Gastroesophageal sphincter (tissue), 4 donors: ENCODE data around the gene OR56A3. TPM values are rescaled to one million over a fixed set of nuclear protein-coding genes. Genes with fewer than 3 reads are reported as not detected.

Source experiments
- ATAC-seq: fragments of 150-250 bp; one replicate; pipeline ENCODE4 v1.9.1; 2016; ENCODE audit warnings: mild to moderate bottlenecking, moderate library complexity
- H3K27ac ChIP-seq, 4 donors: fragments of 200-600 bp; sonication (generic) in 3 of 4; 1 replicate in 3 of 4; 2 replicates in 1 of 4; pipeline ENCODE4 v1.5.1; 2016 to 2019
- H3K27me3 ChIP-seq: fragments of 200-600 bp; sonication (generic); one replicate; pipeline ENCODE4 v1.5.1; 2019
- H3K36me3 ChIP-seq, 2 donors: fragments of 200-600 bp; sonication (generic); one replicate each; pipeline ENCODE4 v1.5.1; 2019; ENCODE audit warnings: control low read depth in 1 of 2
- H3K4me1 ChIP-seq, 3 donors: fragments of 200-600 bp; sonication (generic); 1 replicate in 2 of 3; 2 replicates in 1 of 3; pipeline ENCODE4 v1.5.1; 2016 to 2019; ENCODE audit warnings: control low read depth in 2 of 3
- H3K4me3 ChIP-seq, 2 donors: fragments of 200-600 bp; sonication (generic); one replicate each; pipeline ENCODE4 v1.5.1; 2019; ENCODE audit warnings: mild to moderate bottlenecking in 1 of 2, moderate library complexity in 1 of 2
- H3K9me3 ChIP-seq, 3 donors: fragments of 200-600 bp; sonication (generic); one replicate each; pipeline ENCODE4 v1.5.1; 2017 to 2019; ENCODE audit warnings: control low read depth in 2 of 3
- CTCF ChIP-seq, 4 experiments: fragments of 200-600 bp in 2 of 4; fragments of 450-650 bp in 2 of 4; sonication (generic) in 1 of 4; IDR thresholded peaks; one replicate each; pipeline ENCODE4 v1.5.1; 2017 to 2019; ENCODE audit warnings: antibody characterized with exemption in 4 of 4, mild to moderate bottlenecking in 2 of 4, moderate library complexity in 2 of 4
- EP300 ChIP-seq: sonication (generic); formaldehyde crosslinking; IDR thresholded peaks from one replicate; pipeline ENCODE4 v1.6.1; 2017; ENCODE audit warnings: antibody characterized with exemption, mild to moderate bottlenecking
- POLR2A ChIP-seq, 2 donors: fragments of 450-650 bp; IDR thresholded peaks; one replicate each; pipeline ENCODE4 v1.6.1; 2017; ENCODE audit warnings: antibody characterized with exemption in 2 of 2, mild to moderate bottlenecking in 2 of 2, moderate library complexity in 1 of 2
- POLR2AphosphoS5 ChIP-seq: sonication (generic); formaldehyde crosslinking; IDR thresholded peaks from one replicate; pipeline ENCODE4 v1.6.1; 2017; ENCODE audit warnings: antibody characterized with exemption
- WGBS, 2 donors: methylation state at CpG; one replicate each; pipeline ENCODE4 v1.1.5; 2018; ENCODE audit warnings: low coverage in 1 of 2; 5-methylcytosine and 5-hydroxymethylcytosine counted together
- total RNA-seq, 4 donors: library from RNA; depleted of rRNA; stranded (reverse); fragments of >200 nt; gene quantifications; one replicate each; pipeline ENCODE4 v1.1.0, GENCODE V29; 2016

Gene OR56A3
- total RNA-seq, 4 donors from 2014 or later, result not detected

GRCh38 chr11:5929571-5930368 lies 12.3 kb upstream of the OR56A3 start:
- H3K4me1 ChIP-seq, result no peaks in the 10 kb centered on the region
- no peak for ATAC-seq
- H3K36me3 ChIP-seq, result no peaks in the 10 kb centered on the region
- no peak overlapping the region for H3K4me3 ChIP-seq
- no peak for TF ChIP-seq CTCF (IDR thresholded peaks at IDR 0.05)
- no peak for TF ChIP-seq EP300
- TF ChIP-seq POLR2A (IDR thresholded peaks at IDR 0.05), result no peak
- no peak for TF ChIP-seq POLR2AphosphoS5
- peaks cover 0 to 36% (median 0%) of the 10 kb centered on the region in 3 donors for H3K9me3 ChIP-seq
- no peak overlapping the region for H3K27ac ChIP-seq
- H3K27me3 ChIP-seq, result no peaks in the 10 kb centered on the region
- WGBS, 2 donors, result 70 to 92% methylated on average over 2 to 17 of the region's 31 CpGs

DNA sequence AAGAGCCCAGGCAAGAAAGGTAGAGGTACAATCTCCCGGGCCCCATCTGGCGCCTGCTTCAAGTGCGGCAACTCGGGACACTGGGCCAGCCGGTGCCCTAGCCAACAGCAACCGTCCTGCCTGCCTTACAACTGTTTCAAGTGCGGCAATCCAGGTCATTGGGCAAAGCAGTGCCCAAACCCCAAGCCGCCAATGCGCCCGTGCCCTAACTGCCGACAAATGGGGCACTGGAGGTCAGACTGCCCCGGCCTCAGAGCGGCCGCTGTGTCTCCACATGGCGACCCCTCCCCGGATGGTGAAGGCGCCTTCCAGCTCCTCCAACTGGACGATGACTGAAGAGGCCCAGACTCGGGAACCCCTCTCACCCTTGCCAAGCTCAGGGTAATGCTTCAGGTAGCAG lies 11.4 kb upstream of the OR56A3 start:
- ATAC-seq, result no peak
- Histone ChIP-seq H3K36me3 (no peaks in the 10 kb centered on the region), H3K4me3 (no peak overlapping the region), H3K9me3 (peaks cover 0 to 28% (median 0%) of the 10 kb centered on the region in 3 donors), H3K4me1 (no peaks in the 10 kb centered on the region), H3K27ac (no peak overlapping the region), H3K27me3 (no peaks in the 10 kb centered on the region)
- TF ChIP-seq POLR2A (IDR thresholded peaks at IDR 0.05) (no peak), POLR2AphosphoS5 (no peak), CTCF (IDR thresholded peaks at IDR 0.05) (no peak), EP300 (no peak)
- 63% methylated on average over 4 of the region's 19 CpGs; no CpG with 5 or more reads in 1 of the 2 donors for WGBS, 2 donors

DNA sequence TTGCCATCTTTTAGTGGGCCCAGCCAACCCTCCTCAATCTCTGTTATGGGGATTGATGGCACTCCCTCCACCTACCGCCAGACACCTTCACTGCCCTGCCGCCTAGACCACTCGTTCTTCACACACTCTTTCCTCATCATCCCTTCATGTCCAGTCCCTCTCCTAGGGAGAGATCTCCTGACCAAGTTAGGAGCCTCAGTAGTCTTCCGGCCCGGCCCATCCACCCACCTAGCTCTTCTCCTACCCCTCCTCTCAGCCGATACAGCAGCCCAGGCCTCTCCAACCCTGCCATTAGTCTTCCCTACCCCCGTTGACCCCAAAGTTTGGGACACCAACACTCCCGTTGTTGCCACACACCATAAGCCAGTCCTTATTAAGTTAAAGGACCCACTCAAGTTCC lies 11.0 kb upstream of the OR56A3 start:
- Histone ChIP-seq H3K4me1 (no peaks in the 10 kb centered on the region), H3K9me3 (peaks cover 0 to 27% (median 0%) of the 10 kb centered on the region in 3 donors), H3K27ac (no peak overlapping the region), H3K36me3 (no peaks in the 10 kb centered on the region), H3K4me3 (no peak overlapping the region), H3K27me3 (no peaks in the 10 kb centered on the region)
- no peak for TF ChIP-seq POLR2A (IDR thresholded peaks at IDR 0.05)
- no peak for TF ChIP-seq EP300
- ATAC-seq, result no peak
- WGBS, 2 donors, result 90 to 91% methylated on average over 3 to 8 of the region's 8 CpGs

- WGBS, 2 donors, result 80 to 88% methylated on average over 1 to 9 of the region's 11 CpGs
- no peak for ATAC-seq
- TF ChIP-seq POLR2A (IDR thresholded peaks at IDR 0.05) (no peak), EP300 (no peak), CTCF (IDR thresholded peaks at IDR 0.05) (no peak), POLR2AphosphoS5 (no peak)
Observed at GRCh38 chr11:5932671-5933070, 9.4 kb upstream of the OR56A3 start.

GRCh38 chr11:5933116-5933515 lies 8.9 kb upstream of the OR56A3 start:
- Histone ChIP-seq H3K9me3 (peaks cover 0 to 27% (median 0%) of the 10 kb centered on the region in 3 donors), H3K4me3 (no peak overlapping the region), H3K27ac (no peak overlapping the region), H3K27me3 (no peaks in the 10 kb centered on the region), H3K36me3 (no peaks in the 10 kb centered on the region), H3K4me1 (no peaks in the 10 kb centered on the region)
- 89% methylated on average over 10 of the region's 10 CpGs for WGBS, 2 donors
- no peak for ATAC-seq
- TF ChIP-seq POLR2AphosphoS5 (no peak), CTCF (IDR thresholded peaks at IDR 0.05) (no peak), EP300 (no peak), POLR2A (IDR thresholded peaks at IDR 0.05) (no peak)

More at GRCh38 chr11:5932671-5933070, 9.4 kb upstream of the OR56A3 start:
- H3K9me3 ChIP-seq, result peaks cover 0 to 24% (median 0%) of the 10 kb centered on the region in 3 donors
- H3K4me3 ChIP-seq, result no peak overlapping the region
- H3K4me1 ChIP-seq, result no peaks in the 10 kb centered on the region
- H3K27me3 ChIP-seq, result no peaks in the 10 kb centered on the region
- H3K36me3 ChIP-seq, result no peaks in the 10 kb centered on the region
- no peak overlapping the region for H3K27ac ChIP-seq
